ENCODE measurements around the gene PAXIP1.
"Not testable (repeated sequence)": the region's sequence is repeated elsewhere in the genome, so short reads cannot be mapped to it uniquely, and the experiment has no call there.

The PAXIP1 gene

DNA sequence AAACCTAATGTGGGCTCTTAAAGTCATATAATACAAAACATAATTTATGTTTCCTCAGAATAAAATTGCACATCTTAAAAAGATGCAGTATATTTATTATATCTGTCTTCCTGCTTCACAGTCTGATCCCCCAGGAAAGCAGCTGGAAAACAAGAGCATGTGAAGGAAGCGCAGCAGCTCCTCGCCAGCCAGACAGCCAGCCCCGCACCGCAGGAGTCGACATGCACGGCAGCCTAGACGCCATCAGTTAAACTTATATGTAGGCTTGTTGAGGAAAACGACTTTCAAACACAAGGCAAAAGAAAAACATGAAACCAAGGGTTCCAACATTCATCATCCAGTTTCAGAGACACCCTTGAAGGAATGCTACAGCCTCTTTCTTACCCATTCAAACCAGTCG lies 59.0 kb downstream of the PAXIP1 start:
- no peak for DNase-seq (ENCODE audit: low spot score)
- TF ChIP-seq, protein P1, sequence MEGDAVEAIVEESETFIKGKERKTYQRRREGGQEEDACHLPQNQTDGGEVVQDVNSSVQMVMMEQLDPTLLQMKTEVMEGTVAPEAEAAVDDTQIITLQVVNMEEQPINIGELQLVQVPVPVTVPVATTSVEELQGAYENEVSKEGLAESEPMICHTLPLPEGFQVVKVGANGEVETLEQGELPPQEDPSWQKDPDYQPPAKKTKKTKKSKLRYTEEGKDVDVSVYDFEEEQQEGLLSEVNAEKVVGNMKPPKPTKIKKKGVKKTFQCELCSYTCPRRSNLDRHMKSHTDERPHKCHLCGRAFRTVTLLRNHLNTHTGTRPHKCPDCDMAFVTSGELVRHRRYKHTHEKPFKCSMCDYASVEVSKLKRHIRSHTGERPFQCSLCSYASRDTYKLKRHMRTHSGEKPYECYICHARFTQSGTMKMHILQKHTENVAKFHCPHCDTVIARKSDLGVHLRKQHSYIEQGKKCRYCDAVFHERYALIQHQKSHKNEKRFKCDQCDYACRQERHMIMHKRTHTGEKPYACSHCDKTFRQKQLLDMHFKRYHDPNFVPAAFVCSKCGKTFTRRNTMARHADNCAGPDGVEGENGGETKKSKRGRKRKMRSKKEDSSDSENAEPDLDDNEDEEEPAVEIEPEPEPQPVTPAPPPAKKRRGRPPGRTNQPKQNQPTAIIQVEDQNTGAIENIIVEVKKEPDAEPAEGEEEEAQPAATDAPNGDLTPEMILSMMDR (IDR thresholded peaks at IDR 0.05; ENCODE audit: extremely low read depth, insufficient read depth, missing control alignments): no peak
- in situ Hi-C loops (cut with MboI; ENCODE audit: low pct_unique_long_range_greater_than_20kb, low sequenced_read_pairs, unreplicated experiment): loop anchor here (25.0 kb wide), 1 partner anchor 393 kb away; no protein-coding TSS in a partner anchor

DNA sequence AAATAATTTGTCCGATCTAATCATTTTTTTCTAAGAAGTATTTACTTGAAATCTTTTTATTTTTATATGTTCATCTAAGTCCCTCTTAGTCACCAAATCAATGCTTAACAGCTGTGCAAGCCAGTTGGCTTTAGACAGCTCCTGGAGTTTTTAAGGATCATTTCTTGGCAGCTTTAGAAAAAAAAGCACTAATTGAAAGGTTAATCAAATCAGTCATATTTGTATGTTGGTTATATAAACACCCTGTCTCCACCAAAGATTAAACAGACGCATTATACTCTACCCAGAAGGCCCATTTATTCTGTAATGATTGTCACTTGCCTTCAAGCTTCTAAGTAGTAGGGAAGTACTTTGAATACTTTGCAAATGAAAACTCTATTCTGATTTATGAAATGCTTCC lies 60.2 kb downstream of the PAXIP1 start:
- in situ Hi-C loops (cut with MboI; ENCODE audit: low pct_unique_long_range_greater_than_20kb, low sequenced_read_pairs, unreplicated experiment): loop anchor here (25.0 kb wide), 1 partner anchor 395 kb away; no protein-coding TSS in a partner anchor
- TF ChIP-seq, protein P1 (IDR thresholded peaks at IDR 0.05; ENCODE audit: extremely low read depth, insufficient read depth, missing control alignments): no peak
- no peak for DNase-seq (ENCODE audit: low spot score)

DNA sequence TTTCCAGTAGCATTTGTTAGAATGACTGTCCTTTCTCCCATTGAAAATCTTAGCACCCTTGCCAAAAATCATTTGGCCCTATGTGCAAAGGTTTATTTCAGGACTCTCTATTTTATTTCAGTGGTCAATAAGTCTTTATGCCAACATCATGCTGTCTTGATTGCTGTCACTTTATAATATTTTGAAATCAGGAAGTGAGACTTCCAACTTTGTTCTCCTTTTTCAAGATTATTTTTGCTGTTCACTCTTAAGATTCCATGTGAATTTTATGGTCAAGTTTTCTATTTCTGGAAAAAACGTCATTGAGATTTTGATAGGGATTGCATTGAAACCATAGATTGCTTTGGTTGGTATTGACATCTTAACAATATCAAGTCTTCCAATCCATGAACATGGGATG lies 65.1 kb downstream of the PAXIP1 start:
- TF ChIP-seq, protein P1 (IDR thresholded peaks at IDR 0.05; ENCODE audit: extremely low read depth, insufficient read depth, missing control alignments): no peak
- in situ Hi-C loops (cut with MboI; ENCODE audit: low pct_unique_long_range_greater_than_20kb, low sequenced_read_pairs, unreplicated experiment): loop anchor here (25.0 kb wide), 1 partner anchor 399 kb away; no protein-coding TSS in a partner anchor
- DNase-seq (ENCODE audit: low spot score): no peak

DNA sequence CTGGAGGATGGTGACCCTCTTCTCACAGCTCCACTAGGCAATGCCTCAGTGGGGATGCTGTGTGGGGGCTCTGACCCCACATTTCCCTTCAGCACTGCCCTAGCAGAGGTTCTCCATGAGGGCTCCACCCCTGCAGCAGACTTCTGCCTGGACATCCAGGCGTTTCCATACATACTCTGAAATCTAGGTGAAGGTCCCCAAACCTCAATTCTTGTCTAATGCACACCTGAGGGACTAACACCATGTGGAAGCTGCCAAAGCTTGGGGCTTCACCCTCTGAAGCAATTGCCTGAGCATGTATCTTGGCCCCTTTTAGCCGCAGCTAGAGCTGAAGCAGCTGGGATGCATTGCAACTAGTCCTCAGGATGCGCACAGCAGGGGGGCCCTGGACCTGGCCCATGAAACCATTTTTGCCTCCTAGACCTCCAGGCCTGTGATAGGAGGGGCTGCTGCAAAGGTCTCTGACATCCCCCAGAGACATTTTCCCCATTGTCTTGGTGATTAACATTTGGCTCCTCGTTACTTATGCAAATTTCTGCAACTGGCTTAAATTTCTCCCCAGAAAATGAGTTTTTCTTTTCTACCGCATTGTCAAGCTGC lies 68.5 kb downstream of the PAXIP1 start:
- in situ Hi-C loops (cut with MboI; ENCODE audit: low pct_unique_long_range_greater_than_20kb, low sequenced_read_pairs, unreplicated experiment): loop anchor here (25.0 kb wide), 1 partner anchor 403 kb away; no protein-coding TSS in a partner anchor

DNA sequence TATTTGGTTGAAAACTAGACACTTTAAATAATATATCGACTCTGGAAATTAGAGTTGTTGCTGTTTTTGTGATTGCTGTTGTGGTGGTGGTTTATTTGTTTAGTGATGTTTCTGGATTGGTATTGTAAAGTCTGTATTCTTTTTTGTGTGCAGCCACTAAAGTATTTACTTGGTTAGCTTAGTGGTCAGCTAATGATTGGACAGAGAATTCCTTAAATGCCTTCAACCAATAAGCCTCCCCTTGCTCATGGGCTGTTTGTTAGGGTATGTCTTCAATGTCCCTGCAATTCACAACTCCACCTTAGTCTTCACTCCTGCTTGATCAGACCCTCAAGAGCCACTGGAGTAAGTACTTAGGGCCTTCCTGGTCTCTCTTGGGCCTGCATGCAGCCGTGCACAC lies 71.0 kb downstream of the PAXIP1 start:
- in situ Hi-C loops (cut with MboI; ENCODE audit: low pct_unique_long_range_greater_than_20kb, low sequenced_read_pairs, unreplicated experiment): loop anchor here (25.0 kb wide), 1 partner anchor 405 kb away; no protein-coding TSS in a partner anchor

More for the DNA sequence above, 68.5 kb downstream of the PAXIP1 start:
- not testable (repeated sequence) for DNase-seq (ENCODE audit: low spot score)

DNA sequence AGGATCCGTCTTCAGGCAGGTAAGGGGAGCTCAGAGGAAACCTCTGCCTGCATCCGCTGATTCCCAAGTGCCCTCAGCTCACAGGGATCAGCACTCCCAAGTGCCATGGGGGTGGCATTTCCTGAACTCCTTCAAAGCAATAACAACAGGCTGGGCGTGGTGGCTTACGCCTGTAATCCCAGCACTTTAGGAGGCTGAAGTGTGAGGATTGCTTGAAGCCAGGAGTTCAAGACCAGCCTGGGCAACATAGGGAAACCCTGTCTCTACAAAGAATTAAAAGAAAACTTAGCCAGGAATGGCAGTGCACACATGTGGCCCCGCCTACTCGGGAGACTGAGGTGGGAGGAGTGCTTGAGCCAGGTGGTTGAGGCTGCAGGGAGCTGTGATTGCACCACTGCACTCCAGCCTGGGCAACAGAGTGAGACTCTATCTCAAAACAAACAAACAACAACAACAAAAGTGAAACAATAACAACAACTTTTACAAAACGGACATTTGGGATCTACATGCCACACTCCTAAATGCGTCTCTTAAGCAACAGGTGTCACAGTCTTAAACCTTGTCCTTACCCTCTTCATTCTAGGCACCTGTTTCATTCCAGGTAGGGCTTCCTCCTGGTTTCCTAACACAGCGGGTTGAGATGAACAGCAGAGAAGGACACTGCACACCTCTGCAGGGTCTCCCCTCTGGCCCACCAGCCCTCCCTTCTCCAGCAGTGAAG lies 73.8 kb downstream of the PAXIP1 start:
- no peak for DNase-seq (ENCODE audit: low spot score)
- TF ChIP-seq, protein P1 (IDR thresholded peaks at IDR 0.05; ENCODE audit: extremely low read depth, insufficient read depth, missing control alignments): no peak
- in situ Hi-C loops (cut with MboI; ENCODE audit: low pct_unique_long_range_greater_than_20kb, low sequenced_read_pairs, unreplicated experiment): loop anchor here (25.0 kb wide), 1 partner anchor 408 kb away; no protein-coding TSS in a partner anchor

More for the DNA sequence above, 71.0 kb downstream of the PAXIP1 start:
- TF ChIP-seq, protein P1 (IDR thresholded peaks at IDR 0.05; ENCODE audit: extremely low read depth, insufficient read depth, missing control alignments): no peak
- DNase-seq (ENCODE audit: low spot score): no peak
